CD4-positive, alpha-beta T cell treated with Interleukin-21 for 1 hour (primary cell): ENCODE data around the gene KCNIP3.
"Not testable (repeated sequence)": the region's sequence is repeated elsewhere in the genome, so short reads cannot be mapped to it uniquely, and the experiment has no call there.

ENCODE experiments used
- DNase-seq: peaks from one replicate; pipeline ENCODE4 v3.0.0-alpha.2; 2020

KCNIP3 gene

DNA sequence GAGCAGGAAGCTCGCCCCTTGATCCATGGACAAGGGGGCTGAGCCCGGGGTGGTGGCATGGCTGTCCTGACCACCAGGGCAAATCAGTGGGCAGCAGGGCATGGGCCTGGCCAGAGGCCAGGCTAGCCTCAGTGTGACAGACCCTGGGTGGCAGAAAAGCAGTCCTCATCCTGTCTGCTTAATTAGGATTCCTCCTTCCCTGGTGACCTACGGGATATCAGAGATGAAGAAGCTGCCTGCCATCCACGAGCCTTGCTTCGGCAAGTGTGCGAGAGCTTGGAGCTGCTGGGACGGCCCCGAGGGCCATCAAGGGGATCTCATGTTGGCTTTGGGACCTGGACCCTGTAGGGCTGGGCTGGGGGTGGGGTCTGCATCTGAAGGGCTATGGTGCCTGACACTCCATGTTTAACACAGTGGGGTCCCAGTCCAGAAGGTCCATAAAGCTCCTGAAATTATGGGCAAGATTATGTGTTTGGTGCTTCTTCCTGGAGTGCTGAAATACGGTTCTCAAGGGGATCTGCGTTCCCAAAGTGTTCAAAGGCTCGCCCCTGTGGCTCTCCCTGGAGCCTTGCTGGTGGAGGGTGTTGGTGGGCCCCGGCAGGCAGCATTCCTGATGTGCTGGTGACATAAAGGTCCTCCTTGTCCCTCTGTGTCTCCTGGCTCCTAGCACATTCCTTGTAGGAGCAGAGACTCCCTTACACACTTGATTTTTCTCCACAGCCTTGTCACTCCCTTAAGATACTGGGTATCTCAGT is 52.6 kb downstream of the KCNIP3 start:
- no peak for DNase-seq

DNA sequence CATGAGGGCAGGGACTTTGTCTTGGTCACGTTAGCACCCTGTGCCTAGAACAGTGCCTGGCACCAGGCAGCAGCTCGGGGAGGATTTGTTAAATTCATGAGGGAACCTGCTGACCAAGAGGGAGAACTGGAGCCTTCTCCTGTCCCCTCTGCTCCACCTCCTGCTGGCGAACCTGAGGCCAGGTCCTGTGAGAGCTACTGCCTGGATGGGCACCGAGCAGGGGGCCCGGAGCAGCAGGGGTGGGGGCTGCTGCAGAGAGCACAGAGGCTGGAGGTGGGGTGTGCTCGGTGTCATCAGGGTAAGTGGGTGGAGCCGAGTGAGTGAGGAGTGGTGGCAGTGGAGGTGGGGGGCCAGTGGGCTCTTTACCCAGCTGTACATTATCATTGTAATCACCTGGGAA is 53.2 kb downstream of the KCNIP3 start:
- DNase-seq, result no peak

DNA sequence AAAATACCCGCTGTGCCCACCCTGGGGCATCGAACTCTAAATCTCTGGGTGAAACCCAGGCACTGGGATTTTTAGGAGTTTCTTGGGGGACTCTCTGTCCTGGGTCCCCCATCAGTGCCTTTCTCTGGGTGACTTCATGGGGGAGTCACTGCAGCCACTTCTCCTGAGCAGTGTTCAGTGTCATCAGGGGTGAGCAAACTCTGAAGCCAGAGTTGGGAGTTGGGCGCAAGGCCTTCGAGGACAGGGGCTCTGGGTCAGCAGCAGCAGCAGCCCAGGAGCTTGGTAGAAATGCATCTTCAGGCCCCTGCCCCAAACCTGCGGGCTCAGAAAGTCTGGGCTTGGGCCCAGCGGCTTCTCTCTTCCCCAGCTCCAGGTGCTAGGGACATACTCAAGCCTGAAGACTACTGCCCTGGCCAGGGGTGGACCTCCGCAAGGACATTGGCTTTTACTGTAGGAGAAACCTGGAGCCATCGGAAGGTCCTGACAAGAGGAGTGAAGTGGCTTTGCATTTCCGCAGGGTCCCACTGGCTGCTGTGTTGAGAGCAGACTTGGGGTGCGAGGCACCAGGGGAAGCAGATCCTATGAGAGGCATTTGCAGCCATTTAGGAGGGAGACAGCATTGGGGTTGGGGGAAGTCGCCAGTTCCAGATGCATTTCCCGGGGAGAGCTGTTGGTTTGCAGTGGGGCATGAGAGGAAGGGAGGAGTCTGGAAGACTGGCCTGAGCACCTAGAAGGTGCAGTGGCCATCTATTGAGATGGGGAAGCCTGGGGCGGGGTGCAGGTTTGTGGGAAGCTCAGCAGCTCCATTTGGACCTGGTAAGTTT is 53.8 kb downstream of the KCNIP3 start:
- DNase-seq, result no peak

DNA sequence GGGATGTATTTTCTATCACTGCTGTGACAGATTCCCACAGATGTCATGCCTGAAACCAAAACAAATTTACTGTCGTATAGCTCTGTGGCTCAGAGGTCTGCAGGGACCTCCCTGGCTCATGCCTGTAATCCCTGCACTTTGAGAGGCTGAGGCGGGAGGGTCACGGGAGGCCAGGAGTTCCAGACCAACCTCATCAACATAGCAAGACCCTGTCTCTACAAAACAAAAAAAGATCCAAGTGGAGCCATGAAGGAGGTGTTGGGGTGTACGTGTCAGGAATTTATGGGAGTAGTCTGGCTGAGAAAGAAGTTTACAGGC is 54.4 kb downstream of the KCNIP3 start:
- DNase-seq, result no peak

DNA sequence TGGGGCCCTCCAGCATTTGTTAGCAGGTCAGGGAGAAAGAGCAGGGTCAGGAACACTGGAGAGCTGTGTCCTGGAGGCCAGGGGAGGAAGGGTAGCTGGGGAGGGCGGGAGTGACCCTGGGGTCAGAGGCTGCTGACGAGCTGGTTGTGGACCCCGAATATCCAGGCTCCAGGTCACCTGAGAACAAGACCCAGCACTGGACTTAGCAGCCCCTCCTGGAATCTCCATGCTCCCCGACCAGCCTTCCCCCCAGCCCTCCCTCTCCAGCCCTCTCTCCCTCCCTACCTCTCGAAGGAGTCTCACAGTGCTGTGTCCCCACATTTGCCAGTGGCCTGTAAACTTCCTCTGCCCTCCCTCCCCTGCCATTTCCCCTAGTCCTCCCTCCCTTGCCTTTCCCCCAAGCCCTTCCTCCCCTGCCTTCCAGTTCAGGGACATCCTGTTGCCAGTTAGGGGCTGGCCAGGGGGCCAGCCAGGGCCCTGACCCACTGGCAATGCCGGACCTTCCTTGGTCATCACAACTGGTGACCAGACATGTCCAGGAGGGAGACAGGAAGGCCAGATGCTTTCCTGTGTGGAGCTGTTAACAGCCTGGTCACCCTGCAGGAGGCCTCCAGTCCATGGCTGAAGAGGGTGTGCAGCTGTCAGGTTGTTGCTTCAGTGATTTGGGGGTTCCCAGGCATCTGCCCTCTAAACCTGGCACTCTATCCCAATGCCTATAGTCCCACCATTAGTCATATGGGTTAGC is 55.3 kb downstream of the KCNIP3 start:
- DNase-seq, result no peak

DNA sequence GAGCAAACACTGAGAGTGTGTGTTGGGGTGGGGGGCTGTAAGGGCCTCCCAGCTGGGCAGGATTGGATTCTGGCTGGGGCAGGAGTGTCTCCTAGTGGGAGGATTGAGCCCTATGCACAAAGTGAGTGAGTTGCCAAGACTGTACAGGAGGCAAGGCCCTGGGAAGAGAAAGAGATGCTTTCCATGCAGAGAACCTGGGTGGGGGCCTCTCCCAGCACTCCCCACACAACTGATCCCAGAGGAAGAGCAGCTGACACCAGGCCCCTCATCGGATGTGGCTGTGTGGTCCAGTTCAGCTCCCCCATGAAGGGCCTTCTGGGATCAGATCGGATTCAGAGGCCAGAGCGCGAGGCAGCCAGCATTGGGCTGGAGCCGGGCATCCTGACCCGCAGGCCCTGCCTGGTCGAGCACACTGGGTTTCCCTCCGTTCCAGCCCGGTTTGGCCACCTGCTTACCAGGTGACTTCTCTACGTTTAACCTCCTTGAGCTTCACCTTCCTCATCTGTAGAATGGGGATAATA is 56.0 kb downstream of the KCNIP3 start:
- no peak for DNase-seq

DNA sequence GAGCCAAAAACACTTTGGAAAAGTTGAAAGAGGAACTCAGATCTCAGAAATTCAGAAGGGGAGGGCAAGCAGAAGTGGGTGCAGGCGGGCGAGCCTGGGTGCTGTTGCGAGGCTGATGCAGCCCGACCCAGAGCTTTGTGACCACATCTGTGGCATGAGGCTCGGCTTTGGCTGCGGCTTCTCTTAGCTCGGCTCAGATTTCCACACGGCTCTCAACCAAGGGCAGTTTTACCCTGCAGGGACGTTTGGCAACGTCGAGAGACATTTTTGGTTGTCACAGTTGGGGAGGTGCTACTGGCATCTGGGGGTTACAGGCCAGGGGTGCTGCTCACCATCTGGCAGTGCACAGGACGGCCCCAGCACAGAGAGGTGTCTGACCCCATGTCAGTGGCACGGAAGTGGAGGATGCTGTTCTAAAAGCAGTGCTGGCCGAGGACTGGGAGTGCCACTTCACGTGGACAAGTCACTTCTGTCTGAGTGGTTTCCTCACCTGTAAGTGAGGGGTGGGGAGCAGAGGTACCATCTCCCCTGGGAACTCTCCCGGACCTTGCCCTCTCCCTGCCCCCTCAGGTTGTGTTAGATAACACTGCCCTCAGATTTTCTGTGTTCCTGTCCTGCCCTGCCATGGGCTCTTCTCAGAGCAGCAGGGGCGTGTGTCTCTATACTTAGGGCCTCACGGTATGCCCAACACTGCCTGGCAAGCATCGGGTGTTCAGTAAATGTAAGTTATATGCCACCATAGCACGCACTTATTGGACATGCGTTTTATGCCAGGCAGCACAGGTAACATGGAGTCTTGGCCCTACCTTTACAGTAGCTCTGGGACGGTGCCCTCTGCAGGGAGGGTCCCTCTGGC is 56.7 kb downstream of the KCNIP3 start:
- no peak for DNase-seq

DNA sequence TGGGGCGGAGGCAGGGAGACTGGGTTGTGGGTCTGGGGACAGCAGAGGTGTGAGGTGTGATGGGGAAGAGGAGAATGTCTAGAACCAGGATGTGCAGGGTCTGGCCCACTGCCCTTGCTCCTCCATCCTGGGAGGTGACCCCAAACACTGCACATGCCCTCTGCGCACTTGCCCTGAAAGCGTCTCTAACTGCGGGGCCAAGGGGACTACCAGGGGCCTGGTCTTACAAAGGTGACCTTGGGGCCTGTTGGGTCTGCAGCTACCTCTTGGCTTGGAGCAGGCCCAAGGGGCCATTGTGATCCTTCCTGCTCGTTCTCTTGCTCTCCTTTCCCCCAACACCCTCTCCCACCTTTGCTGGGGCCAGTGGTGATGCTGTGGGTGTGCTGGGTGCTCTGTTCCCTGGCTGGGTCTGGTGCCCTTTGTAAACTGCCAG is 57.3 kb downstream of the KCNIP3 start:
- no peak for DNase-seq

DNA sequence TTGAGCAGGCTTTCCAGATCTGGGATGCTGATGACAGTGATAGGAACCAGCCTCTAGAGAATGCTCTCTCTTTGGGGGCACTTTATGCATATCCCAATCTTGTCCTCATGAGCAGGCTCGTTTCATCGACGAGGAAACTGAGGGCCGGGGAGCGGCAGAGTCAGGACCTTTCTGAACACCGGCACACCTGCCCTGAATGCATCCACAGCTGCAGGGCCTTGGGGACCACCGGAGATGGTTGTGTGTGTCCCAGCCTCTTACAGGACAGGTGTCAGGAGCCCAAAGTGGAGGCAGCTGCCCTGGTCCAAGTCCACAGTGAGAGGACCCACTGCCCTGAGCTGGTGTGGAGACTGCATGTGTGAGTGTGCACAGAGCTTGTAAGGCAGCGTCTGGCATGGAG is 57.8 kb downstream of the KCNIP3 start:
- no peak for DNase-seq

DNA sequence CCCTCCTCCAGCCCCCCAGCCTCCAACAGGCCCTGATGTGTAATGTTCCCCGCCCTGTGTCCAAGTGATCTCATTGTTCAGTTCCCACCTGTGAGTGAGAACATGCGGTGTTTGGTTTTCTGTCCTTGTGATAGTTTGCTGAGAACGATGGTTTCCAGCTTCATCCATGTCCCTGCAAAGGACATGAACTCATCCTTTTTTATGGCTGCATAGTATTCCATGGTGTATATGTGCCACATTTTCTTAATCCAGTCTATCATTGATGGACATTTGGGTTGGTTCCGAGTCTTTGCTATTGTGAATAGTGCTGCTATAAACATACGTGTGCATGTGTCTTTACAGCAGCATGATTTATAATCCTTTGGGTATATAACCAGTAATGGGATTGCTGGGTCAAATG is 58.3 kb downstream of the KCNIP3 start:
- DNase-seq, result not testable (repeated sequence)

DNA sequence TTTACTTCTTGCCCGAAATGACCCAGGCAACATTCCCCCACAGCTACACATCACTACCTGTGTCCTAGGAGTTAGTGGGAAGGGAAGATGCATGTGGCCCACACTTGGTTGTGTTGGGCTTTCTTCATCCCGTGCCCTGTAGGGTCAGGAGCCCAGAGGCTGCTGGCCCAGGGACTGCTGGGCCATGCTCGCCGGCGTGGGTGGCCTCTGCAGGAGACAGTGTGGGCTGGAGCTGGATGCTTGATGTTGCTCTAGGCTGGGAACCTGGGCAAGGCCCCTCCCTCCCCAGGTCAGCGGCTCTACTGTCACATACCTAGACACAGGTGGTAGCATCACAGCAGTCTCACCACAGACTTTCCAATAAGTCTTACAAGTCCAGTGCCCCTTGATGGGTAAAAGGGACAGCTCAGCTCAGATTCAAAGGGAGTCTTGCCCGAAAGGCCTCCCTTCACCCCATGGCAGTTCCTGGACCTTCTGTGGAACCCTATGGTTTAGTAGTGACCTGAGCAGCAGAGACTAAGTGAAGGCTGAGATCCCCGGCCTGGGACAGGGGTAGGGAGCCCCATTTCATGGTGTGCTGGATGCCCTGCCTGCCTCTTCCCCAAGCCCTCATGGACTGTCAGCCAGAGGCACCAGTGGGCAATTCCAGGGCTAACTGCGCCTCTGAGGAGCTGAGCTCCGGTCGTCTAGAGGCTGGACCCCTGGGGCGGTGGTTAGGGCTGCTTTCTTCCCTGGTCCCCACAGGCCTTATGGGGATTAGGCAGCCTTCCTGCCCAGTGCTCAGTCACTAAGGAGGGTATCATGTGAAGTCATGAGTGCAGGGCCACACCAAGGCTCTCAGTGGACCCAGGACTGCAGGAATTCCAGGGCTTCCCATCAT is 59.9 kb downstream of the KCNIP3 start:
- DNase-seq, result no peak

DNA sequence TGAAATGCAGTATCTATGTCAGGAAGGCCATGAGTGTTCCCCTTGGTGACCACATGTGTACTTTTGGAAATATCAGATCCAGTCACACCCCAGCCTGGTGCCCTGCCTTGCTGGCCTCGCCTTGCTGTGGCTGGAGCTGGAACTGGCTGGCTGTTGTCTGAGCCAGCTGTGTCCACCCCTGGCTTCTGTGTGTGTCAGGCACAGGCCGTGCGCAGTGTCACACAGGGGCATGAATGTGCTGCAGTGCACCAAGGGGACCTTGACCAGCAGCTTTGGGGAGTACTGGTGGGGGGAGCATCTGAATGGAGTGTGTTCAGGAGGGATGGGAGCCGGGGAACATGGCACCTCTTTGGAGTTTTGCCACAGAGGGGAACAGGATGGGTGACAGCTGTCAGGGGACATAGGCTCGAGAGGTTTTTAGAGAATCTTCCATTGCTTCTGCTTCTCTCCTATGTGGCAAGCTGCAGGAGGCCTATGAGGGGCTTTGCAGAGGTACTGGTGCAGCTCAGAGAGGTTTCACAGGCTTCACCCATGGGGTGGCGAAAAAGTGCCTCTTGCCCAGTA is 60.7 kb downstream of the KCNIP3 start:
- DNase-seq, result no peak

DNA sequence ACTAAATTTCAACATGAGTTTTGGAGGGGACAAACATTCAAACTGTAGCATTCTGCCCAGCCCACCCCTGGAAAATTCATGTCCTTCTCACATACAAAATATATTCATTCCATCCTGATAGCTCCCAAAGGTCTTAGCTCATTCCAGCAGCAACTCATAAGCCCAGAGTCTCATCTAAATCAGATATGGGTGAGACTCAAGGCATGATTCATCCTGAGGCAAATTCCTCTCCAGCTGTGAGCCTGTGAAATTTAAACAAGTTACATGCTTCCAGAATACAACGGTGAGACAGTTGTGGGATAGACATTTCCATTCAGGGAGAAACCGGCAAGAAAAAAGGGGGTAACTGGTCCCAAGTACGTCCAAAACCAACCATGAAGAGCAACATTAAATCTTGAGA is 61.9 kb downstream of the KCNIP3 start:
- DNase-seq, result no peak

DNA sequence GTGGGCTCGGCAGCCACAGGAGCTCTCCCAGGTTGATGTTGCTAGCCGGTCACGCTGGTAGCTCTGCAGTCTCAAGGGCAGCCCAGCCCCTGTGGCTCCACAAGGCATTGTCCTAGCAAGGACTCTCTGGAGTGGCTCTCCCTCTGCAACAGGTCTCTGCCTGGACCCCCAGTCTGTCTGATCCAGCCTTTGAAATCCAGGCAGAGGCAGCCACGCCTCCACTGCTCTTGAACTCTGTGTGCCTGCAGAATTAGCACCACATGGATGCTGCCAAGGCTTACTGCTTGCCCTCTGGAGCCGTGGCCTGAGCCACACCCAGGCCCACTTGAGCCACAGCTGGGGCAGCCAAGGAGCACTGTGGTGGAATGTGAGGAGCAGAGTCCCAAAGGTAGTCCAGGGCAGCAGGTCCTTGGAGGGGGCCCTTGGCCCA is 62.4 kb downstream of the KCNIP3 start:
- no peak for DNase-seq

DNA sequence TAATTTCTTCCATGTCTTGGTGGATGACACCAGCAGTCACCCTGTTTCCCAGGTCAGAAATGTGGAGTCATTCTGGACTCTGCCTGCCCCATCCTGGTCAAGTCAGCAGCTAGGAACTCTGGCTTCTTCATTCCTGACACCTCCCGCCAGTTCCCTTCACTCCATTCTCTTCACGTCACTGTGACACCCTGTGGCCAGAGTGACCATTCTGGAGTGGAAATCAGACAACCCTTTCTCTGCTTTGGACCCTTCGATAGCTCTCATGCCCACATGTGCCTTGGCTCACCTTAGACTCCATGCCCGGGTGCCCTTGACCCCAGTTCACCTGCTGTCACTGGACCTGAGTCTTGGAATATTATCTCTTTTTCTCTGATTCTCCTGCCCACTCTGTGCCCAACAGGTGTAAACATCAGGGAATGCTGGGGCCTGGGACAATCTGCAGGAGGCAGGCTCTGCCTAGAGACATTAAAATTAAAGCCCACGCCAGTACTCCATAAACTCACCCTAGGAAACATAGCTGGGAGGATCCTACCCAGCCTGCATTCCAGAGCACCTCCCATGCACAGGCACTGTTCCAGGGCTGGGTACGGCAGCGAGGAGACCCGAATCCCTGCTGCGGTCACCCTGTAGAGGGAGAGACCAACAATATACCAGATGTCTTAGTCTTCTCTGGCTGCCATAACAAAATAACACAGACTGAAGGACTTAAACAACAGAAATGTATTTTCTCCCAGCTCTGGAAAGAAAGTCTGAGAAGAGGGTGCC is 64.3 kb downstream of the KCNIP3 start:
- DNase-seq, result no peak

DNA sequence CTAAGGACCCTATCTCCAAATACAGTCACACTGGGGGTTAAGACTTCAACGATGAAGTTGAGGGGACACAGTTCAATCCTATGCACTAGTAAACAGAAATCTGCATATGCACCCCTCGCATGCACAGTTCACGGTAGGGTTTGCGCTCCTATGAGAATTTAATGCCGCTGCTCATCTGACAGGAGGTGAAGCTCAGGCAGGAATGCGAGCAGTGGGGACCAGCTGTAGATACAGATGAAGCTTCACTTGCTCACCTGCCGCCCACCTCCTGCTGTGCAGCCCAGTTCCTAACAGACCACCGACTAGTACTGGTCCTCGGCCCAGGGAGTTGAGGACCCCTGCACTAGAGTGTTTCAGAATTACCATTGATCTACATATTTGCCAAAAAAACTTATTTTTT is 65.3 kb downstream of the KCNIP3 start:
- DNase-seq, result no peak

DNA sequence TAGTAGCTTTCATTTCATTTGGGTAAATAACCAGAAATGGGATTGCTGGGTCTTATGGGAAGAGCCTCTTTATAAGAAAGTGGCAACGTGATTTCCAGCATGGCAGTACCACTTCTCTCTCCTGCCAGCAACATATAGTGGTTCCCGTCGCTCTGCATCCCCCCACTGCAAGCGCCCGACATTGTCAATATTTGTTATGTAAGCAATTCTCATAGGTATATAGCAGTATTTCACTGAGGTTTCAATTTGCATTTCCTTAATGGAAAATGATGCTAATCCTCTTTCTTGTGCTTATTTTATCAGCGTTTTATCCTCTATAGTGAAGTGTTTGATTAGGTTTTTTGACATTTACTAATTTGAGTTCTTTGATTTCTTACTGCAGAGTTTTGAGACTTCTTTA is 69.4 kb downstream of the KCNIP3 start:
- DNase-seq, result no peak

DNA sequence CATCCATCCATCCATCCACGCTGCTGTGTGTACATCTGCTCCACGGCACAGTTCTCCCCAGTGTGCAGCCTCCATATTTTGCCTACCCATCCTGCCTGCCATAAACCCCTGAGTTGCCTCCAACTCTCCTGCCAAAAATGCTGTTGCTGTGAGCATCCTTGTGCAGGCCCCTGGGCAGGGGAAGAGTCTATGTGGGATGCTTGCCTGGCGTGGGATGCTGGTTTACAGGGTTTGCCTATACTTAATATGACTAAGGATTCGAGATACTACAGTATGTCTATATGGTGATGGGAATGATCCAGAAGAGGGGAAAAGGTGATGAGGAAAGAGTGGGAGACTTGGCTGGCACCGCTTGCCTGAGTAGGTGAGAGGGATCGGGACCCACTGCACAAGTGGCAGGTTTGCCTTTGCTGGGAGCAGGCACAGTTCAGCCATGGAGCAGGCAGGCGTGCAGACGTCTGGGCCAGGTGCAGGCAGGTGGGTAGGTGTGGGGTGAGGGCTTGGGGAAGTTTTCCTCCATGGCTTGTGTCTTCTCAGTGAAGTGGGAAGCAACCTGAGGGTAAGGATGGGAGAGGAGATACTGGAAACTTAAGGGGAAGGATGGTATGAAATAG is 75.2 kb downstream of the KCNIP3 start:
- no peak for DNase-seq

DNA sequence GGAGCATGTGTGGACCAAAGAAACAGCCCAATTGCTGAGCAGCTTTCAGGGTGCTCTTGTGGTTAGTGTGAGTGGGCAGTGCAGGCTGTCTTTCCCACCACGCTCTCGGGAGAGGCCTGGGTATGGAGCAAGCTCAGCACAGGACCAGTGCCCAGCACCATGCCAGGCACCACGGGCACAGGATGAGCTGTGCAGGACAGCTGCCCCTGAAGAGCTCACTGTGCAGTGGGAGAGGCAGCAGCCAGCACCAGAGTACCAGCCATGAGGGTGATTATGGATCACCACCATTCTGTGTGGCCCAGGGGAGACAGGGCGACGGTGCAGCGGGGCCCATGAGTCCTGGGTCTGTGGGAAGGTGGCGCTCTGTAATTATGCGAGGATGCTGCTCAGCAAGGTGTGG is 75.7 kb downstream of the KCNIP3 start:
- DNase-seq, result no peak

DNA sequence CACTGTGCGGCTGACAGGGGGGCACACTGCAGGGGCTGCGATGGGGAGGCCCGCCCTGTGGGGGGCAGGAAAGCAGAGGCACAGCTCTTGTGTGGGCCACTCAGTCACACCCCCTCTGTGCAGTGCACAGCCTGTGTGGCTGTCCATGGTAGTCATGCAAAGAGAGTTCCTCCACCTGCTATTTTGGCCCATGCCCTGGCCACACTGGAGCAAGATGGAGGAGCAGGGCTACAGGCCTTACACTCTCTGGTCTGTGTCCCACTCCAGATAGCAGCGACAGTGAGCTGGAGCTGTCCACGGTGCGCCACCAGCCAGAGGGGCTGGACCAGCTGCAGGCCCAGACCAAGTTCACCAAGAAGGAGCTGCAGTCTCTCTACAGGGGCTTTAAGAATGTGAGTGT is 76.9 kb downstream of the KCNIP3 start:
- no peak for DNase-seq
